GM19023 (cell line): ENCODE data around the gene GINS1.

Source experiments
- ATAC-seq: cut with Tn5 transposase; IDR thresholded peaks from one replicate; pipeline ENCODE4 v1.9.1; 2021; ENCODE audit warnings: mild to moderate bottlenecking, moderate library complexity; ENCODE audit not compliant: unreplicated experiment

GINS1 gene

DNA sequence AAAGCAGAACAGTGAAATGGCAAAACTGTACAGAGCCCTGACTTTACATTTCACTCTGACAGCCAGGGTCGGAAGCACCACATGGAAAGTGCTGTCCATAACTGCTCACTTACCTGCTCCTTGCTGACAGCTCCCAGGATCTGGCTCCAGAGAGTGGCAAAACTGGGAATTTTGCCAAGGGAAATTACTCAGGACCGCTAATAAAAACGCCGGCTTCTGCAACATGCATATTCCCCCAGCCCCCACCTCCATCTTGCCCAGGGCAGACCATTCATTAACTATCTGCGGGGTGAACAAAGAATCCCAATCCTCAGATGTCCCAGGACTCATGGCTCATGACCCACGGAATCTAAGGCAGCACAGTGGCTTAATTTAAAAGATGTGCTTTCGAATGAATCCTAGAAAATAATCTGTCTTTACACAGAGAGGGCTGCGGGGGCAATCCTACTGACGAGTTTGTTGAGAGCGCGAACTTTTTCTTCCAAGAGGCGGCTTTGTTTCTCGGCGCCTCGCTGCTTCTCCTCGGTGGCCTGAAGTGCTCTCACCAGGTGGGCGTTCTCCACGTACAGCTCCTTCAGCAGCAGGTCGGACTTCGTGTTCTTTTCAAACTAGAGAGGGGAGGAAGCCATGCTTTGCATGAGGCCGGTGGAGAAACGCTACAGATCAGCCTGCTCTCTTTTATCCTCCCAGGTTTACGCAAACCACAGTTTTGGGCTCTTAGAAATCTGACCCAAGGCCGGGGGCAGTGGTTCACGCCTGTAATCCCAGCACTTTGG is 45.8 kb downstream of the GINS1 start:
- ATAC-seq, result no peak

GRCh38 chr20:25454153-25454900 is 46.9 kb downstream of the GINS1 start:
- no peak for ATAC-seq

DNA sequence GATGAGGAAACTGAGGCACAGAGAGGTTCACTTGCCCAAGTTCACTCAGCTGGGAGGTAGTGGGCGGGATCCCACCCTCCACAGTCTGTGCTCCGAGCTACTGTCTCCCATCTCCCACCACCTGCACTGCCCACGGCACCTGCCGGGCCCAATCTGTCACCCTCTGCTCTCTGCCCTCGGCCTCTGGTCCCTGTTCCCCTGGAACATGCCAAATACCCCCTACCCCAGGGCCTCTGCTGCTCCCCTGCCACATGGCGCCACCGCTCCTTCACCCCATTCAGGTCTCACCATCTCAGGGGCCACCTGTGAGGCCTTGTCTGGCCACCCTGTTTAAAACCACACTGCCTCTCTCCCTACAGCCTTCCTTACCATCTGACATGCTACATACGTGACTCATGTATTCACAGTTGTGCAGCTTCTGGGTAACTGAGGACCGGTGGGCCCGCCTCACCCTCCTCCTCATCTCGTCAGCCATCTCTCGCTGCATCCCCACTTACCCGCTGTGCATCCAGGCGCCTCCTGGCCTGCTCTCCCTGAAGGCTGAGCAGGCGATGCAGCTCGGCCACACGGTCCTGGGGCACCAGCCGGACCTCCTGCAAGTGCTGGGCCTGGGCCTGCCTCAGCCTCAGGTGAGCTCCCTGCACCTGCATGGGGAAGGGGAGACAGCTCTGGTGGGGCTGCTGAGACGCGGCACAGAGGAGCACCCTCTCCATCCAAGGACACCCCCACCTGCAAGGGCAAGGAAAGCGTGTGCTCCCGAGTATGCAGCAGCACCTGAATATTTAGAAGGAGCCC is 50.6 kb downstream of the GINS1 start:
- ATAC-seq, result no peak

DNA sequence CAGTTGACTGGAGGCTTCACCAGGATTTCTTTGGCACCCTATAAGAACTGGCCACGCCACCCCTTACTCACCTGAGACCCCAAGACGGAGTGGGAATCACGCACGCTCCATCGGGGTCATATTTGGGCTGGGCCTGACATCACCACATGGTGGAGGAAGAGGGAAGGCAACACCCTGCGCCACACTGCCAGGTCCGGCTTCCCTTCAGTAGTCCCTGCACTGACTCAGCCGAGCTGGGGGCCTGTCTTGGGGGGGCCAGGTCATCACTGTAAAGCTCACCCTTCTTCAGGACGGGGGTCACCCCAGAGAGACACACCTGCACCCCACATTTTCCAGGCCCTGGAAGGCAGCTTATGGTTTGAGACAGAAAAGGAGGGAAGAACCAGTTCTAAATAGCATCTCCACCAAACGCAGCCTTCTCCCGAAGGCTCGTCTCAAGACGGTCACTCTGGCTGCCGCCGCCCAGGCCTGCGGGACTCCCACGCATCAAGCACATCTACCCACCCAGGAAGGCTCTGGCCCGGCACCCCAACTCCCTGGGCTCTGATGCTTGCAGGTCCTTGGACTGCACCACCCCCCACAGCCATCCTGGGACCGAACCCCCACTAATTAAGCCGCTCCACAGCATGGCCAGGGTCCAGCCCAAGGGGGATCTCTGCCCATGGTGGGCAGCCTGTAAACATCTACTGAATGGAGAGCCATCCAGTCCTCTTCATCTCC is 51.8 kb downstream of the GINS1 start:
- ATAC-seq, result no peak

GRCh38 chr20:25459916-25460535 is 52.6 kb downstream of the GINS1 start:
- ATAC-seq, result no peak

GRCh38 chr20:25460566-25461280 is 53.2 kb downstream of the GINS1 start:
- no peak for ATAC-seq

DNA sequence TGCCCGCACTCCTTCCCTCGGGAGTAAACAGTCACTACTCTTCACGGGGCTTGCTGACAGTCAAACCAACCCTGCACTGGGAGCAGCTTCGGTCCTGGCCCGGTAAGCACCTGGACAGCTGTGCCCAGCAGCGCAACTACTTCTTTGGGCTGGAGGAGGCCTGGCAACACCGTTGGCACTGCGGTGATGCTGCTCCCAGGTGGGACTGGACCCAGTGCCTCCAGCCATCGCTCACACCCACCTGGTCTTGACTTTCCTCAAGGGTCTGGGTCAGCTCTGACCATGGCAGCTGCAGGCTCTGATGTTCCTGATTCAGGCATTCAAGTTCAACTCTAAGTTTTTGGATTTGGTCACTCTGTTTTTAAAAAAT is 53.8 kb downstream of the GINS1 start:
- ATAC-seq, result no peak

DNA sequence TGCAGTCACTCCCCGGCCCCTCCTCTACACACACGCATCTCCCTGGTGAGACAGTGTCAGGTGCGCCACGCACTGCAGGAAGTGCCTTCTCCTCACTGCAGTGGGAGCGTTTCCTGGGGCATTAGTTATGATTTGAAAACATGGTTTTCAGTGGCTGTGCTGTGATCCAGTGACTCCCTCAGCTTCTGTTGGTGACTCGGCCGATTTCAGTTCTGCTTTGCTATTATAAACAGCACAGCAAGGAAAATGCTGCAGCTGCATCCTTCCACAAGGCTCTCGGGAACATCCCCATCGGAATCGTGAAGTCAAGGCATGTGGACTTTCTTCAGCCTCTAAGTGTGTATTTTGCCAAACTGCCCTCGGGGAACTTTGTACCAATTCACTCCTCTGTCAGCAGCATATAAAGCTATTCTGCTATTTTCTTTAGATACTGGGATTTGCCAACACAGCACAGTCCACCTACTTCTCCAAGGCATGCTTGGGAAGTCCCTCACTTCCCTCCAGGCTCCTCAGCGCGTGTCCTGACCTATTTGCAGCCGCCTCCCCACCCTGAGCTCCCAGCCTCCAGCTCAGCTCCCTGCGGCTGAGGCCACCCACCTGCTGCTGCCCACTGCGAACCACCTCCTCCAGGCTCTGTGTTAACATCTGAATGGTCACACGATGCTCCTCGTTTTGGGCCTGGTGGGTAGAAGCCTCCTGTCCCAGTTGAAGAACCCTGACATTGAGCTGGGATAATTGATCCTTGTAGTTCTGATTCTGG is 54.5 kb downstream of the GINS1 start:
- ATAC-seq, result no peak

GRCh38 chr20:25464501-25465242 is 57.2 kb downstream of the GINS1 start:
- no peak for ATAC-seq

DNA sequence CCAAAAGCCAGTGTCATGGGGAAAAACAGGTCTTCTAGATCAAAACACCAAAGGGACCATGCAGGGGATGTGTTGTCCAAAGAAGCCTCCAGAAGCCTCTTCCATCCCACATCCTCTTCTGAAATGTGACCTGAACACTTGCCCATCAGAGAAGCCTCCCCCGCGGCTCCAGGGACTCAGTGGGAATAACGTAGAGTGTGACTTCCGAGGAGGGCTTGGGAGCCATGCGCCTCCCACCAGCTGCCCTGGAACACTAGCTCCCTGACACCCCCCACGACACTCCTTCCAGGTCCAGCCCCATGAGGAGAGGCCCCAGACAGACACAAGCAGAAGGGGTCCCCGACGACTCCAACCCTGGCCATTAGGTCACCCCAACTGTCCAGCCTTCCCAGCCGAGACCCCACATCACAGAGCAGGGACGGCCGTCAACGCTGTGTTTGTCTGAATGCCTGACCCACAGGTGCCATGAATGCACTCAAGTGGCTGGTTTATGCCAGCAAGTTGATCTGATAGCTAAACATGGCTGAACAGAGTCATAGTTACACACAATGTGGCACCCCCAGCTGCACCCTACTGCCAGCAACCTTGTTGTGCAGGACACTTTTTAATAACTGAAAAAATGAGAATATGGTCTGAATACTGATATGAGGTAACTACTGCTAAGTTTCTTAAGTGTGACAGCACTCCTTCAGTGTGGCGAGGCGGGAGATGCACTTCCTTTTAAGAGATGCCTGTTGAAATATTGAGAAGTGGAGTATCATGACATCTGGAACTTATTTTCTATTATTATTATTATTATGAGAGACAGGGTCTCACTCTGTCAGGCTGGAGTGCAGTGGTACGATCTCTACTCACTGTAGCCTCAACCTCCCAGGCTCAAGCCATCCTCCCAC is 58.0 kb downstream of the GINS1 start:
- no peak for ATAC-seq

DNA sequence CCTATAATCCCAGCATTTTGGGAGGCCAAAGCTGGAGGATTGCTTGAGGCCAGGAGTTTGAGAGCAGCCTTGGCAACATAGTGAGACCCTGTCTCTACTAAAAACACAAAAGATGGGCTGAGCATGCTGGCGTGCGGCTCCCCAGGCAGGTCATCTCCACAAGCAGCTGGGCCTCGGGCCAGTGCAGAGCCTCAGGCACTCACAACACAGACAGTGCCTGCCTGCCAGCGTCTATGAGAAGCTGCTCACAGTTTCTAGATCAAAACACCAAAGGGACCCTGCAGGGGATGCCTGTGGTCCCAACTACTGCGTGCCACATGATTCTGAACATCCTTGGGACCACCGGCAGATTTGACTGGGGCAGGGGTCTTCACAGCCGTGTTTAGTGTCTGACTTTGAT is 59.4 kb downstream of the GINS1 start:
- no peak for ATAC-seq

GRCh38 chr20:25467441-25467840 is 60.0 kb downstream of the GINS1 start:
- ATAC-seq, result no peak

GRCh38 chr20:25468126-25469075 is 60.9 kb downstream of the GINS1 start:
- ATAC-seq, result no peak

GRCh38 chr20:25469558-25469957 is 62.1 kb downstream of the GINS1 start:
- ATAC-seq, result no peak

DNA sequence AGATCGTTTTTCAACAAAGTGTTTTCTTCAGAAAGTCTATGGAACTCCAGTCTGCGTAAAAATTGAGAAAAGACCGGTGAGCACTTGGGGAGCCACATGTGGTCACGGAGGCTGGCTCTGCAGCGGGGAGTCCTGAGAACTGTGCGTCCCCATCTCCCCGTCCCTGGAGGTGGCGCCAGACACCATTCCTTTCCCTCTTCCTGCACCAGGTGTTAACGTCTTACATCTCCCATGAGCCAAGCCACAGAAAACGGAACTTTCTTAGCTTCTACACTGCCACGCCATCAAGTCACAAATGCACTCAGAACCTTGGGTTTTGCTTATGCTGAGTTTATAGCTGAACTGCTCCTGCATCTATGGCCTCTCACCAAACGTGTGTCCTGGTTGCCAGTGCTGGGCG is 62.6 kb downstream of the GINS1 start:
- ATAC-seq, result peak; percentile 86

GRCh38 chr20:25471020-25471419 is 63.5 kb downstream of the GINS1 start:
- ATAC-seq, result no peak
